Measurements from ENCODE around the gene DYRK3.

GRCh38 chr1:206636671-206637070 is 1.3 kb downstream of the DYRK3 start:
- TF ChIP-seq EZH2 (IDR thresholded peaks at IDR 0.05; ENCODE audit: insufficient read depth, poor library complexity, severe bottlenecking) (no peak), EZH2phosphoT487 (IDR thresholded peaks at IDR 0.05; ENCODE audit: insufficient read depth, low read depth) (no peak)
